Activated CD8-positive, alpha-beta memory T cell treated with anti-CD3 and anti-CD28 coated beads, Interleukin-2, amount 50 U/mL, for 4 hours (primary cell): ENCODE data around the gene ANKRD23.
"Not testable (repeated sequence)": the region's sequence is repeated elsewhere in the genome, so short reads cannot be mapped to it uniquely, and the experiment has no call there.

Experiments used
- DNase-seq: peaks from one replicate; pipeline ENCODE4 v3.0.0-alpha.2; 2020

ANKRD23 gene

DNA sequence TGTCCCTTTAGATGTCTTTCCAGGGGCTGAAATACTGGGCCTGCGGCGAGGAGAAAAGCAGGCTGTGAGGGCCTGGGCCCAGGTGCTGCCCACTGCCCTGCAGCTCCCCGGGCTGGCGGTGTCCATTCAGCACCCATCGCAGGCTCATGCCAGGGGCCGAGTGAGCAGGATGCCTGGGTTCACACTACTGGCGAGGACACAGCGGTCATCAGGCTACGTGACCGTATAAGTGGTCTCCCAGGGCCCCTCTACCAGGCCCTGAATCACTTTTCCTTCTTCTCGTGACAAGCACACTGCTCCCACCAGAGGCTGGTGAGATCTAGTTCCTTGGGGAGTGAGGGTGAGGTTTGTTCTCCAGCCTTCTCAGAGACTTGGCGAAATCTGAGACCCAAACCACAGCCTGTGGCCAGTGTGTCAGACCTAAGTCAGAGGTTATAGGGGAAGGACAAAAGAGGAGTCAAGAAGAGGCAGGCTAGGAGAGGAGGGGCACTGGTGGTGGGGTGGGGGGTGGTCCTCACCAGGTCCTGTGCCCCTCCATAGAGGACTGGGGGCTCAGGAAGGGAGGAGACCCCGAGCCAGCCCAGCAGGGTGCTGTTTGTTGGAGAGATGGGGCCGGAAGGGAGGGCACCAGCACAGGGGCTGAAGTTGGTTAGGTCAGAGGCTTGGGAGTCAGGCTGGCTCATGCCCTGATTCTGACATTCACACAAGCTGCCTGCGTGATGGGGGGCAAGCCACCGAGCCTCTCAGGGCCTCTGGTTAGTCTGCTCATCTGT lies 32.6 kb upstream of the ANKRD23 start:
- DNase-seq, result no peak

DNA sequence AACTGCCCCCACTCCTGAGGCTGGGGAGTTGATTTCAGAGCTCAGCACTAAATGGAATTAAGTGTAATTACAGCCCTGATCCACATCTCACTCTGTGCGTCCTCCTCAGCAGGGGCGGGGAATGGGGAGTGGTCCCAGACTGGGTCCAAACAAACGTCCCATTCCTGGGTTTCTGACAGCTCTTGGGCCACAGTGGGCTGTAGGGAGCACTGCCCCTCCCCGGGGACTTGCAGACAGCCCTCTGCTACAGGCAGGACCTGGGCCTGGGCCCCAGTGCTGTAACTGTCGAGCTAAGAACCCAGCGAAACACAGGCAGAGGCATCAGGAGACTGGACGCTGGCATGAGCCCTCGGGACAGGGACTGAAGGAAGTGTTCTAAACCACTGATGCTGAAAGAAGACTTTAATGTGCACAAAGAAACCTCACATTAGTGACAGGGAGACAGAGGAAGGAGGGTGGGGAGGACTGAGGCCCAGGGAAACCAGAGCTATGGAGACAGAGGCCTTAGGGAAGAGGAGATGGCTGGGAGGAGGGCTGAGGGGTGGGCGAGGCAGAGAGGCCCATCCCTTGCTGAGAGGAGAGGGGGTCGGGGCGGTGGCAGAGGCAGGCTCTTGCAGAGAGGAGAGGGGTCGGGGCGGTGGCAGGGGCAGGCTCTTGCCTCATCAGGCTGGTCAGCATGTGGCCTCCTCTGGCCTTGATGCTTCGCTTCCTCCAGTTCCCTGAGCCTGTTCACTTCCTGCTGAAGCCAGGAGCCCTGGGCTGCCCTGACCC lies 31.9 kb upstream of the ANKRD23 start:
- no peak for DNase-seq

DNA sequence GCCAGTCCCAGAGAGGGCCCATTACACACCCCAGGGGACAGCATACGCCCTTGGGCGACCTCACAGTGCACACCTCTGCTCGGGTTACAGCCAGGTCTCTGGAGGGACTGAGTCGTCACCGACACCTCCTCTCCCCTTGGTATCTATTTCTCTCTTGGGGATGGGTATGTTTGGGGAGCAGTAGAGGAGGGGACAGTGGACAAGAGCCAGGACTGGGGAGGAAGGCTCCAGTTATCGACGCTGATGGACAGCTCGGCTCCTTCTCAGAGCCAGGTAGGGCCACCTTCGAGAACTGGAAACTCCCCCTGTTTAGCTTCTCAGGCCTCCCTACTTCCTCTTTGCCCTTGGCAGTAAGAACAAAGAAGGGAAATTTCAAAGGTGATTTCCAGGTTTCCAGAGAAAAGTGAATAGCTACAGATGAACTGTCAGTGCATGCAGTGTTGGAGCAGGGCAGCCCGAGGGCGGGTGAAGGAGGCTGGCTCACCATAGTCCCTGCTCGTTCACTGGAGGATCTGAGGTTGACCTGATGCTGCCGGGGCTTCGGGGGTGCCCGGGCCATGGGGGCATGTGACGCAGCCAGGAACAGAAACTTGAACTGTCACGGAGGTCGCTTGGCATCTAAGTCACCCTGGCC lies 30.5 kb upstream of the ANKRD23 start:
- no peak for DNase-seq

DNA sequence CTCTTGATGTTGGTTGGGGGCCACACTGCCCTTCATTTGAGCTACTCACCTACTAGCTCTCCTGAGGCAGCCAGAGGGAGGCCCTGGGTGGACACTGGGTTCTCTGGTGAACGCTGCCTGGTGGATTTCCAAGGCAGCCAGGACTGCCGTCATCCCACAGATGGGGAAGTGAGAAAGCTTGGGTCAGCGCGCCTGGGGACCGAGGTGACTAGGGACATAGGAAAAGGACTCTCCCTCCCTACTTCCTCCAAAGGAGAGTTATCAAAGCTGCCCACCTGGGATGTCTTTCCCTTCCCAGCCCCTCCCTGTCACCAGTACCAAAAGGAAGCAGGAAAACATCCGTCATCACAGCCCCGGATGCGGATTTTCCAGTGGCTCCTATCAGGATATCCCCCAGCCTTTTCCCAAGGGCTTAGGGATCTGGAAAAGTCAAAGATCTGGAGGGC lies 29.9 kb upstream of the ANKRD23 start:
- no peak for DNase-seq

DNA sequence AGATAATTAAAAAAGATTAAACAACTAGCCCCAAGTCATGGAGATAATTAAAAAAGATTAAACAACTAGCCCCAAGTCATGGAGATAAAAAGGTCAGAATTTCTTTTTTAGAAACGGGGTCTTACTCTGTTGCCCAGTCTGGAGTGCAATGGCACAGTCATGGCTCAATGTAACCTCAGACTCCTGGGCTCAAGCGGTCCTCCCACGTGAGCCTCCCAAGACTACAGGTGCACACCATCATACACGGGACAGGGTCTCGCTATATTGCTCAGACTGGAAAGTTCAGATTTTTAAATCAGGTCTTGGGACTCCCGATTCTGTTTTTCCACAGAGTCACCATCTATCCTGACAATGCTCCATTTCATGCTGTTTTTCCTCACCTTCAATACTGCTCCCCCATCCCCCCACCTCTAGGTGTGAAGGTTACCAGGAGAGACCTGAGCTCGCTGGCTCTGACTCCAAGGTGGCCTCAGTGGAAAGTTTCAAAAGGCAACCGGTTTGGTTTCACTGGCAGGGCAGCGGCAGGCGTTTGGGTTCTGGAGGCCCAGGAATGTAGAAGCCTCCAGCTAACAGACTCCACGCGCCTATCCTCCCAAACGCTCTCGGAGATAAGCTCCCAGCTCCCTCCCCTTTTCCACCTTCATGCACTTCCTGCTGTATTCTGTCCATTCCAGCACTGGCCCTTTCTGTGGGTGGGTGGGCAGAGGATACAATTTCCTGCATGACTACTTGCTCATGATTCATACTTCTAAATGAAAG lies 28.9 kb upstream of the ANKRD23 start:
- DNase-seq, result no peak

DNA sequence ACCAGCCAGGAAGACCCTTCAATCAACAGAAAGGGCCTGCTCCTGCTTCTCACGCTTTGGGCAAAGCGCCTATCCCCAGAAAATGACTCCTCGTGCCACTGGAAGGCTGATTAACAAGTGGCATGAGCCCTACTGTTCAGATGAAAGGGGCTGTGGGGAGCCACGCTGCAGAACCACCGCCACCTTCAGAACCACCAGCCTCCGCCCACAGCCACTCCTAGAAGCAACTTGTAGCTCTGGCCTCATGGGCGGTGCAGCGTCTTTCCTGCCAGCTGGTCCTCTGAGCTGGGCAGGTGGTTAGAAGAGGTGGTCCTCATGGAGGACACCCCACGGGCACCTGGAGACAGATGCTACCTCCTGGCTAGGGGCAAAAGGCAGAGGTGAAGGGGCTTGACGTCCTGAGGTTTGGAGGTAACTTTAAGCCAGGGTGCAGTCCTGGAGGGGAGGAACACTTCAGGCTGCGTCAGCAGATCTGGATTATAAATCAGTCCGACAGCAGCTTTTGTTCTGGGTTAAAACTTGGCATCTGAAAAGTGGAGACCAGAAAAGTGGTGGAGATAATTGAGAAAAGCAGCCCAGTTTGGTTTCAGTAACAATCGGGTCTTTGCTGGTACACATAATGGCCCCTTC lies 26.9 kb upstream of the ANKRD23 start:
- peak; percentile 60 for DNase-seq

DNA sequence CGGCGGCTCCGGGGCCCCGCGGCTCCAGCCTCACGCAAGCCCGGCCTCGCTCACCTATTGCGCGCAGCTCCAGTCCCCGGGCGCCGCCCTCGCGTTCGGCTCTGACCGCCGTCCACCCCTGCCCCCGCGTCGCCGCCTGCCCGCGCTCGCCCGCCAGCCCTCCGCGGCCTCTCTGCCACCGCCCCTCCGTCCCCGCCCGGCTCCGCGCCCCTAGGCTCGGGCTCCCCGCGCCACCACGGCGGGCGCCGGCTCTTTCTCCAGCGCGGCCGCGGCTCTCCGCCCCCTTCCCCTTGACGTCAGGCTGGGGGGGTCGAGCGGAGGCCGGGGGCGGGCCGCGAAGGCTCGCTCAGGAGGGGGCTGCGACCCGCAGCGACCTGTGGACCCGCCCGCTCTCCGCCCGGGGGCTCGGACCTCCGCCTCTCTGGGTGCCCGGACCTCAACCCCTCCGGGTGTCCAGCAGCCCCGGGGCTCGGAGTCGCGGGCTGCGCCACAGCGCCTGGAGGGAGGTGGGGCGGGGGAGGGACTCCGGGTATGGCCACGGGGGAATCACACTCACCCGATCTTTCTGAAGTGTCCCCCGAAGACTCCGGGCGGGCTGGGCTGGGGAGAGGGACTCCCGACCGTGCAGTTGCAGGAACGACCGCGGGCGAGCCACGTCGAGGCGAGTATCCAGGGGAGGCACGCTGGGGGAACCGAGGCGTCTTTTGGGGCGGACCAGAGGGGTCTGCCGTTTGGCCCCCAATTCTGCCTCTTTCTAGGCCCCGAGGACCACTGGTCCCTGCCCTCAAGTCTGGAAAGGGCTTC lies 26.2 kb upstream of the ANKRD23 start, which contains the start of gene SEMA4C:
Gene SEMA4C, minus strand, starts transcription at position 259 of the 804 bp plus-strand sequence. CDS start 2,194 bp downstream, outside the sequence.
- DNase-seq, result peak; percentile 69

DNA sequence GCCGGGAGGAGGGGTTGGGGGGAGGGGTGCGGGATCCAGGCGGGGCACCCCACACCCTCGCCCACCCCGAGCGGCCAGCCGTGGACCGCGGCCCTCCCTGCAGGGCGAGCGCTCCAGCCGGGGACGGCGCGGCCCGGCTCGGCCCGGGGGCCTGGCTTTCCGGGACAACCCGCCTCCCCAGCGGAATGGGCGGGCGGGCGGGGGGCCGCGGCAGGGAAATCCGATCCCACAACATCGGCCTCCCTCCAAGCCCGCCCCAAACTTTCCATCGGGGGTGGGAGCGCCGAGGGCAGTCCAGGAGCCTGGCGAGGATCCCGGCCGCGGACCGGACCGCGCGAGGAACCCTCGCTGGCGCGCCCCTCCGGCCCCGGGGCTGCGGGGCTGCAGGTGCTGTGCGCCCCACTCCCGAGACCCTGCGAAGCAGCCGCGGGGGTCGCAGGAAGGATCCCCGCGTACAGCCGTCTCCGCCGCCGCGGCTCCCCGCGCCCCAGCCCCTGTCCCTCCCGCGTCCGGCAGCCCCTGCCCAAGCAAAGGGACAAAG lies 25.5 kb upstream of the ANKRD23 start:
- no peak for DNase-seq

DNA sequence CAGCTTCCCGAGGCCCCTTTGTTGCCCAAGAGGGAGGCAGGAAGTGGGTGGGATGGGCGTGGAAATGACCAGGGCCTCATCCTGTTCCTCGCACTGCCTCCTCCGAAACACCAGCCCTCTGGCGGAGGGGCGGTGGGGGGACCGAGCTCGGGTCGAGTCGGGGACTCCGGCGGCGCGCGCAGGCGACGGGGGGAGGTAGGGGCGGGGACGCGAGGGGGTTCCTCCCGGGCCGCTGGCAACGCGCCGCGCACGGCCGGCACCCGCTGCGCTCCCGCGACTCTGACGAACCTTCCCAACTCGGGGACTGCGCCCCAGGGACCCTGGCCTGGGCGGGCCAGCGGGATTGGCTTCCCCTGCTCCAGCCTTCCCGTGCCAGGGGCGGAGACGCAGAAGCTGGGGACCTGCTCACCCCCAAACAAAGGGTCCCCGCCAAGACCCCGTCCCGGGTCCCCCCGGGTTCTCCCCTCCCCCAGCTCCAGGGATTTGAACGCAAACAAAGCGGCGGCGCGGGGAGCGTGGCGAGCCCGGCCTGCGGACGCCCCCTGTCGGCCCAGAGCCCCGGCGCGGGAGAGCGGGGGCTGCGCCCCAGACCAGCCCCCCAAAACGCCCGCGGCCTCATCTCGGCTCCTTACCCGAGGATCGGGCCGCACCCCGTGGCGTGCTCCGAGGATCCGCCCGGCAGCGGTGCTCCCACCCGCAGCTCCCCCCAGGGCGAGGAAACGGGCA lies 24.9 kb upstream of the ANKRD23 start:
- peak; percentile 56 for DNase-seq

DNA sequence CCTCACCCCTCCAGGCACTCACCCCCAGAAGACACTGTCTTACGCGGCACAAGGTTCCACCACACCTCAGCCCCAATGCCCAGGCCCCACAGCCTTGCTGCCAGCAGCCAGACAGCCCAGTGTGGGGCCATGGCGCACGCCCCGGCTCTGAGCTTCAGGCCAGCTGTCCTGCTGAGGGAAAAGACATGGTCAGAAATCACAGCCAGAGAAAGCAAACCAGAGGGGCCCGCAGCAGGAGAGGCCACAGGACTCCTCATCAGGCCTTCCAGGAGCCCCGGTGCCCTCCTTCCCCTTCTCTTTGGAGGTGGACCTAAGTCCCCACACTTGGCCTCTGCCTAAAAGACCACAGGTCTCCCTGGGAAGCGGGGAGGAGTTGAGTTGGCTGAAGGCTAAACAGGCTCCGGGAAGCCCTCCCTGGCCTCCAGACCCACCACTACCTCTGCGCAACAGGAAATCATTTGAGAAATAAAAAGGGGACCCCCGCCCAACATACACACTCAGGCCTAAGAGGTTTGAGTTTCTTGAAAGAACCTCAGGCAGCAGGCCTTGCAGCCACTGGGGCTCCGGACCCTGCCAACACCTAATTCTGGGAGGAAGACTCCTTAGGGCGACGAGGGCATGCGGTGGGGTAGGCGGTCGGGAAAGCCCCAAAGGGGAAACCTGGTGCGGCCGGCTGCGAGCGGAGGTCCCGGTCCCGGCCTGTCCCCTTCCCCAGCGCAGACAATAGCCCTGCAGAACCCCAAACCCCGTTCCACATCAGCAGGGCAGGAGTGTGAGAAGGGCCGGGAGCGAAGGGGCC lies 24.1 kb upstream of the ANKRD23 start:
- DNase-seq, result no peak

DNA sequence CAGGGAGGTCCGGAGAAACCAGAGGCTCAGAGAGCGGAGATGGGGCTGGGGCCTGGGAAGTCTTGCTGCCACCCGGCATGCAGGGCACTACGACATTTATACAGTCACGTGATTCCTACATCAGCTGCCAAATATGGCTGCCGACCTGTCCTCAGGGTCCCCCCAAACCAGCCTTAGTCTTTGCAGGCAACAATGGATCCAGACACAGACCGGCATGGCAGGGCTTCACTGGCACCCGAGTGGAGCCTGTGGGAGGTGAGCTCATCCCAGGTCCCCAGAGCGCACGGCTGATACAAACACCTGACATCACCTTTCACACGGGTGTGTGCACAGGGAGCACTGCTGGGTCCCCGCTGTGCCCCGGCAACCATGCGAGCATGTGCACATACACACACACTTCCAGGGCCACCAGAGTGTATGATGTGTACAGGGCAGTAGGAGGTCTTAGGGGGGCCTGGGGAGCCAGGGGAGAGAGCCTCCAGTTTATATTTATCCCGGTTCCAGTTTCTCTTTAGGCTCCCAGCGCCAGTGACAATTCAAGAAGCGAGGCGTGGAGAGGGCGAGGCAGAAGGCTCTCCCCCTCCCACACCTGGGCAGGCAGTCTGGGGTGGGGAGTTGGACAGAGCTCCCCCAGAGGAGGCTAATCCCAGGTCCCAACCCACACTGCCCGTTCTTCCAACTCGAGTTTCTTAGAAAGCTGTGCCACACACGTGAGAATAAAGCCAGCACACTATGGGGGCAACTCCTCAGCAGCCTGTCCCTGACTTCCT lies 23.4 kb upstream of the ANKRD23 start:
- DNase-seq, result no peak

DNA sequence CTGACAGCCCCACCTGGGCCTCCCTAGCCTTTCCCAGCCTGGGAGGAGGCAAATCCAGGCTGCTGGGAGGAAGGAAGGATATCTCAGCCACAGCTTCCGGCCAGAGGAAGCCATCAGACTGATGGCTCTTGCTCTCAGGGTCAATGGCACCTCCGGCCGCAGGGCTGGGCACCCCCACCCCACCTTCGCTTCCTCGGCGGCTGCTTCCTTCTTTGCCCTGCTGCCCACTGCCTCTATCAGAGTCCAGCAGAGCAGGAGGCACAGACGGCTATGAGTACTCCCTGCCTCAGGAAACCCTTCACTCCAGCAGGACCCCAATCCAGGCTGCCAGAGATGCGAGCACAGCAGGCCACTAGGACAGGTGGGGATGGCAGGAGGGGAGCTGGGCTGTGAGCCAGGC lies 22.8 kb upstream of the ANKRD23 start:
- DNase-seq, result no peak

DNA sequence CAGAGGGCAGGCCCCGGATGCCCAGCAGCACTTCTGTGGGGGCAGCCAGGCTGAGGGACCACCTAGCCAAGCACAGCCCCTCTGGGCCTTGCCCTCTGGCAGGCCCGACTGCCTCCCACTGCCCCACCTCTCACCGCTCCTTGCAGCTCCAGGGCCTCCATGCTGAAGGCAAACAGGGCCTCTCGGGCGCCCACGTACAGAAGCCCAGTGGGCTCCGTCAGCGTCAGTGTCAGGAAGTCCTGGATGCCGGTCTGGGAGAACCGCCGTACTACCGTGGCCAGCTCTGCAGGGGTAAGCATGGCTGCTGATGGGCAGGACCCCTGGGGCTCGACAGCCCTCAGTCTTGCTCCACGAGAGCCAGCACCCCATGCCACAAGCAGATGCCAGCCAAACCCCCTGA lies 22.3 kb upstream of the ANKRD23 start:
- DNase-seq, result no peak

DNA sequence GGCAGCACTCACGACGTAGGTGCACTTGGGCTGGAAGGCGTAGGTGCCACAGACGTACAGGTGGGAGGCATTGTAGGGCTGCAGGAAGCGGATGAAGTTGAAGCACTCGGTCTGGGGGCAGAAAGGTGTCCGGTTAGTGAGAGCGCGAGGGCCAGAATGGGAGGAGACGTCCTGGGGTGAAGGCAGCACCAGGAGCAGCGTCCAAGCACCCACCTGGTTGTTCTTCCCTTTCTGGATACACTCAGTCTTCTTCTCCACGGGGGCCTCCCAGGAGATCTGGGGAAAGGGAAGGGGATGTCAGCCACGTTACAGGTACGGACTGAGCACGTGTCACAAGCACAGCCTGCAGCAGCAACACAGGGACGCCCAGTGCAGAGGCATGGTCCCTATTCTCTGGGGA lies 21.8 kb upstream of the ANKRD23 start:
- DNase-seq, result no peak

DNA sequence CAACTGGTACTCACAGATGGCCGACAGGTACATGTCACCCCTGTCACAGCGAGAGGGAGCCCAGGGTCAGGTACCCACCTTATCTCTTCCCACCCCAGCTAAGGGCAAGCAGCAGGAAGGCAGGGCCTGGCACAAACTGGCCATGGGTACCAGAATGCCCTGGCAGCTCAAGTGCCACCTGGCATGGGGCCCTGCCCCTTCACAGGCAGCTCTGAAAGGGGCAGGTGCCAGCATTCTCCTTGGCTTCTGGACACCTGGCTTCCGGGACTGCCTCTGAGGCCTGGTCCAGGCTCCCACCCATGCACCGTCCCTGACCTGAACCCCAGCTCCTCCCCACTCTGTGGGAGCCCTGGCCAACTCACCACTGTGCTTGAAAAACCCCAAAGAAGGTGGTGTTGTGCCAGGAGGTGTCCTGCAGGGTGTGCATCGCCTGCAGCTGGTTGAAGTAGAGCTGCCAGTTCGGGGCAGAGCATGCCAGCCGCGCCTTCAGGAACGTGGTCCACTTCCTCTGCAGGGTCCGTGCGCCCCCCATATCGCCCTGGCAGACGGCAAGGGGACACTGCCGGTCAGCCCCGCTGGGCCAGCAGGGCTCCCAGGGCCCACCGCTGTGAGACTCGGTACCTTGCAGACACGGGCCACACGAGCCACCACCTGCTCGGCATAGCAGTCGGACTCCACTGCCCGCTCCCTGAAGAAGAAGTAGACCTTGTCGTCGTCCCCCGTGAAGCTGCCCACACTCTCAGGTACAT lies 20.7 kb upstream of the ANKRD23 start:
- DNase-seq, result no peak

DNA sequence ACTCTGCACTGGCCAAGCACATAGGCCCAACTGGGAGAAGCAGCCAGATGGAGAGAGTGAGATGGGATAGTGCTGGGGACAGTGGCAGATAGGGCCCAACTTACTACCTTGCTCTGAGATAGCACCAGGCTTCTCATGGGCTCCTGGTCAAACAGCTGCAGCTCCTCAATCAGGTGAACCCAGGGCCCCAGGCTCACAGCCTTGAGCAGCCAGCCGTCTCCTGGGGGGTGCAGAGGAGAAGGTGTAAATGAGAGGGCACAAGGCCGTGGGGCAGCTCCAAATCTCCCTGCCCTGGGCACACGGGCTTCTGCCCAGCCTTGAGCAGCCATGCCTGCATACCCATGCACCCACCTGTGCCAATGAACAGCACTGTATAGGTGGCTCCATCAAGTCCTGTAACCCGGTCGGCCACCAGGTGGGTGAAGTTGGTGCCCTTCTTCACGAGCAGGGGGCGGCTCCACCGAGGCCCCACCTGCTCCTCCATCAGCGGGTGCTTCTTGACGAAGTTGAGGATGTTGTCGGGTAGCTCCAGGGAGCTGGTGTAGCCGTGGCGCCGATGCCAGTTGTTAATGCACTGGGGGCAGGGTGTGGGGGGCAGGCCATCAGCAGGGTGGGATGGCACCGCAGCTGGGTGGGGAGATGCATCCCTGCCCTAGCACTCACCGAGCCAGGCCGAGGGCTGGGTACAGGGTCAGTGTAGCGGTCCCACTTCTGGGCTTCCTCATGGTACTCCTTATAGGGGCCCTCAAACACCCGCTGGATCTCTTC lies 19.9 kb upstream of the ANKRD23 start:
- DNase-seq, result no peak

DNA sequence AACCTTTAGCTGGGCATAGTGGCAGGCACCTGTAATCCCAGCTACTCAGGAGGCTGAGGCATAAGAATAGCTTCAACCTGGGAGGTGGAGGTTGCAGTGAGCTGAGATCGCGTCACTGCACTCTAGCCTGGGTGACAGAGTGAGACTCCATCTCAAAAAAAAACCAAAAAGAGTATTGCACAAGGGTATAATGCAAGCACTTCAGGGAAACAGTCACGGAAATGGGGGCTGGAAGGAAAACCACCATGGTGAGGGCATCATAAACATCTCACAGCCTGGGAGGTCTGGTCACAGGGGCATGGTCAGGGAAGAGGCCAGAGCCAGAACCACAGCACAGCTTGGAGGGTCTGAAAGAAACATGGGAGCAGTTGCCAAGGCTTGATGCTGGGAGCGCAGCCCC lies 19.2 kb upstream of the ANKRD23 start:
- DNase-seq, result not testable (repeated sequence)
